SJCRH30 (cell line): ENCODE results near the gene MFSD11. TPM values are rescaled to one million over a fixed set of nuclear protein-coding genes. Genes with fewer than 3 reads are reported as not detected.
"Not testable (repeated sequence)": the region's sequence is repeated elsewhere in the genome, so short reads cannot be mapped to it uniquely, and the experiment has no call there.

Experiments
- DNase-seq, 2 experiments: peaks; one replicate each; pipeline ENCODE4 v3.0.0-alpha.2; 2015 to 2020
- H3K27ac ChIP-seq: fragments of 250-450 bp; sonication (Bioruptor Pico); 2 replicates; pipeline ENCODE4 v1.5.1; 2020; ENCODE audit warnings: mild to moderate bottlenecking, moderate library complexity
- H3K27me3 ChIP-seq: fragments of 250-450 bp; sonication (Bioruptor Pico); 2 replicates; pipeline ENCODE4 v1.5.1; 2020; ENCODE audit warnings: mild to moderate bottlenecking, moderate library complexity
- H3K36me3 ChIP-seq: fragments of 250-450 bp; sonication (Bioruptor Pico); 2 replicates; pipeline ENCODE4 v1.5.1; 2020; ENCODE audit warnings: mild to moderate bottlenecking, moderate library complexity
- H3K4me1 ChIP-seq: fragments of 250-450 bp; sonication (Bioruptor Pico); 2 replicates; pipeline ENCODE4 v1.5.1; 2020; ENCODE audit warnings: mild to moderate bottlenecking, moderate library complexity
- H3K4me3 ChIP-seq: fragments of 250-450 bp; sonication (Bioruptor Pico); 2 replicates; pipeline ENCODE4 v1.5.1; 2020; ENCODE audit warnings: mild to moderate bottlenecking, moderate library complexity
- H3K9me3 ChIP-seq: fragments of 250-450 bp; sonication (Bioruptor Pico); replicated peaks from 2 replicates; pipeline ENCODE4 v1.5.1; 2020; ENCODE audit warnings: mild to moderate bottlenecking, moderate library complexity
- total RNA-seq: library from RNA; depleted of rRNA; stranded (reverse); fragments of >200 nt; shearing (Covaris generic); gene quantifications from 2 replicates; pipeline ENCODE4 v1.2.3, GENCODE V29; 2014; rRNA removed

The MFSD11 gene
- 35.5 and 40.4 TPM in 2 replicates for total RNA-seq

- Histone ChIP-seq H3K9me3 (no peaks in the 10 kb centered on the region), H3K36me3 (peaks cover 40% of the 10 kb centered on the region), H3K27me3 (no peaks in the 10 kb centered on the region), H3K4me3 (peak within 1 kb of the TSS; percentile 98), H3K4me1 (peaks cover 17% of the 10 kb centered on the region), H3K27ac (peak within 1 kb of the TSS; percentile 100)
- peak; percentile 97 to 98 for DNase-seq
Observed at GRCh38 chr17:76737676-76738467, at the start of gene MFSD11. TSS of gene MFSD11 (plus strand) at chr17:76738119. CDS start at chr17:76738353, 234 bp downstream.

- Histone ChIP-seq H3K27ac (peak overlapping the region; percentile 53), H3K27me3 (no peaks in the 10 kb centered on the region), H3K4me3 (no peak overlapping the region), H3K9me3 (no peaks in the 10 kb centered on the region), H3K4me1 (peaks cover 41% of the 10 kb centered on the region), H3K36me3 (peaks cover 3% of the 10 kb centered on the region; the same call in 1 of the 2 replicates)
- no peak for DNase-seq
Observed at GRCh38 chr17:76688165-76688622, 49.7 kb upstream of the MFSD11 start.

- Histone ChIP-seq H3K27ac (no peak overlapping the region), H3K4me3 (no peak overlapping the region), H3K27me3 (no peaks in the 10 kb centered on the region), H3K9me3 (no peaks in the 10 kb centered on the region), H3K36me3 (peaks cover 3% of the 10 kb centered on the region; the same call in 1 of the 2 replicates), H3K4me1 (peaks cover 26% of the 10 kb centered on the region)
- no peak for DNase-seq
Observed at GRCh38 chr17:76689859-76690258, 48.1 kb upstream of the MFSD11 start.

- Histone ChIP-seq H3K4me3 (no peak overlapping the region), H3K9me3 (no peaks in the 10 kb centered on the region), H3K27ac (no peak overlapping the region), H3K27me3 (no peaks in the 10 kb centered on the region), H3K4me1 (peaks cover 21% of the 10 kb centered on the region), H3K36me3 (peaks cover 5% of the 10 kb centered on the region)
- DNase-seq, result peak in 1 of 2 experiments; percentile 37
Observed at GRCh38 chr17:76690596-76691280, 47.2 kb upstream of the MFSD11 start.

- no peak for DNase-seq
- Histone ChIP-seq H3K4me1 (peaks cover 21% of the 10 kb centered on the region), H3K27ac (no peak overlapping the region), H3K36me3 (peaks cover 7% of the 10 kb centered on the region), H3K4me3 (no peak overlapping the region), H3K9me3 (no peaks in the 10 kb centered on the region), H3K27me3 (no peaks in the 10 kb centered on the region)
Observed at GRCh38 chr17:76691379-76692191, 46.3 kb upstream of the MFSD11 start.

GRCh38 chr17:76695059-76695831 is 42.7 kb upstream of the MFSD11 start:
- peaks cover 33% of the 10 kb centered on the region for H3K4me1 ChIP-seq
- H3K27me3 ChIP-seq, result no peaks in the 10 kb centered on the region
- peaks cover 7% of the 10 kb centered on the region for H3K36me3 ChIP-seq
- no peak overlapping the region for H3K4me3 ChIP-seq
- no peak overlapping the region for H3K27ac ChIP-seq
- no peak for DNase-seq
- H3K9me3 ChIP-seq, result no peaks in the 10 kb centered on the region

- no peaks in the 10 kb centered on the region for H3K9me3 ChIP-seq
- H3K36me3 ChIP-seq, result peaks cover 4% of the 10 kb centered on the region; the same call in 1 of the 2 replicates
- DNase-seq, result peak; percentile 94 to 98
- no peak overlapping the region for H3K4me3 ChIP-seq
- H3K27me3 ChIP-seq, result no peaks in the 10 kb centered on the region
- peaks cover 41% of the 10 kb centered on the region for H3K4me1 ChIP-seq
- peak overlapping the region; percentile 65 for H3K27ac ChIP-seq
Observed at GRCh38 chr17:76696763-76697701, 40.9 kb upstream of the MFSD11 start.

- Histone ChIP-seq H3K27ac (peak overlapping the region; percentile 65), H3K9me3 (no peaks in the 10 kb centered on the region), H3K36me3 (peaks cover 4% of the 10 kb centered on the region; the same call in 1 of the 2 replicates), H3K4me1 (peaks cover 41% of the 10 kb centered on the region), H3K27me3 (no peaks in the 10 kb centered on the region), H3K4me3 (no peak overlapping the region)
- DNase-seq, result peak; percentile 52 to 70
Observed at GRCh38 chr17:76697702-76698465, 40.0 kb upstream of the MFSD11 start.

- peaks cover 41% of the 10 kb centered on the region for H3K4me1 ChIP-seq
- not testable (repeated sequence) for H3K27me3 ChIP-seq, H3K4me3 ChIP-seq, H3K9me3 ChIP-seq, DNase-seq, H3K36me3 ChIP-seq, H3K27ac ChIP-seq
Observed at GRCh38 chr17:76698466-76698977, 39.4 kb upstream of the MFSD11 start.

- Histone ChIP-seq H3K36me3 (peaks cover 4% of the 10 kb centered on the region; the same call in 1 of the 2 replicates), H3K4me1 (peaks cover 41% of the 10 kb centered on the region), H3K4me3 (peak overlapping the region; percentile 46), H3K27ac (peak overlapping the region; percentile 86), H3K9me3 (no peaks in the 10 kb centered on the region), H3K27me3 (no peaks in the 10 kb centered on the region)
- no peak for DNase-seq
Observed at GRCh38 chr17:76700270-76700616, 37.7 kb upstream of the MFSD11 start.

- 0 out of 2 replicates have a peak, but pooled peaks cover under 1% of the 10 kb centered on the region for H3K36me3 ChIP-seq
- H3K9me3 ChIP-seq, result no peaks in the 10 kb centered on the region
- peak; percentile 88 to 93 for DNase-seq
- peaks cover 41% of the 10 kb centered on the region for H3K4me1 ChIP-seq
- H3K4me3 ChIP-seq, result peak overlapping the region; percentile 46
- no peaks in the 10 kb centered on the region for H3K27me3 ChIP-seq
- H3K27ac ChIP-seq, result peak overlapping the region; percentile 86
Observed at GRCh38 chr17:76700617-76701470, 37.1 kb upstream of the MFSD11 start.
